ENCODE data around the gene EPSTI1.

Gene EPSTI1

GRCh38 chr13:43009506-43009905 is 17.5 kb upstream of the EPSTI1 start:
- no peak for ATAC-seq (ENCODE audit: insufficient read depth, low read depth)
- Histone ChIP-seq H3K9ac (ENCODE audit: low read depth, low read length) (no peak overlapping the region), H3K27ac (ENCODE audit: low read length) (no peak overlapping the region), H4K20me1 (ENCODE audit: insufficient read depth, low read length) (no peaks in the 10 kb centered on the region), H3K4me2 (ENCODE audit: insufficient read depth, low read length) (no peak overlapping the region), H3K4me1 (ENCODE audit: insufficient read depth, low read length) (no peaks in the 10 kb centered on the region), H3K79me2 (ENCODE audit: insufficient read depth, low read length) (no peaks in the 10 kb centered on the region), H3K9me3 (ENCODE audit: insufficient read depth, low read length, severe bottlenecking) (no peaks in the 10 kb centered on the region), H3K4me3 (ENCODE audit: low read depth in 1 of 2, low read length in 2 of 2) (no peak overlapping the region), H2AFZ (ENCODE audit: low read depth, low read length) (no peak overlapping the region), H3K36me3 (ENCODE audit: insufficient read depth, low read length) (no peaks in the 10 kb centered on the region), H3K27me3 (ENCODE audit: insufficient read depth, low read length, poor library complexity) (no peaks in the 10 kb centered on the region)
- DNase-seq: no peak
- TF ChIP-seq EZH2 (IDR thresholded peaks at IDR 0.05; ENCODE audit: borderline replicate concordance, low read depth, low read length, severe bottlenecking): no peak
- no peak for TF ChIP-seq CTCF (IDR thresholded peaks at IDR 0.05; ENCODE audit: borderline replicate concordance, extremely low read depth, low read length, poor library complexity, severe bottlenecking)

- H2AFZ ChIP-seq (ENCODE audit: low read depth, low read length): no peak overlapping the region
- TF ChIP-seq CTCF (IDR thresholded peaks at IDR 0.05; ENCODE audit: borderline replicate concordance, extremely low read depth, low read length, poor library complexity, severe bottlenecking) (no peak), EZH2 (IDR thresholded peaks at IDR 0.05; ENCODE audit: borderline replicate concordance, low read depth, low read length, severe bottlenecking) (no peak)
- no peaks in the 10 kb centered on the region for H3K79me2 ChIP-seq (ENCODE audit: insufficient read depth, low read length)
- no peaks in the 10 kb centered on the region for H3K27me3 ChIP-seq (ENCODE audit: insufficient read depth, low read length, poor library complexity)
- H3K9me3 ChIP-seq (ENCODE audit: insufficient read depth, low read length, severe bottlenecking): no peaks in the 10 kb centered on the region
- no peak overlapping the region for H3K9ac ChIP-seq (ENCODE audit: low read depth, low read length)
- H3K36me3 ChIP-seq (ENCODE audit: insufficient read depth, low read length): no peaks in the 10 kb centered on the region
- H3K4me2 ChIP-seq (ENCODE audit: insufficient read depth, low read length): no peak overlapping the region
- no peaks in the 10 kb centered on the region for H3K4me1 ChIP-seq (ENCODE audit: insufficient read depth, low read length)
- DNase-seq (no peak), ATAC-seq (ENCODE audit: insufficient read depth, low read depth) (no peak)
- H4K20me1 ChIP-seq (ENCODE audit: insufficient read depth, low read length): no peaks in the 10 kb centered on the region
- no peak overlapping the region for H3K4me3 ChIP-seq (ENCODE audit: low read depth in 1 of 2, low read length in 2 of 2)
- no peak overlapping the region for H3K27ac ChIP-seq (ENCODE audit: low read length)
These were observed 16.6 kb upstream of the EPSTI1 start for GRCh38 chr13:43008596-43008995.

- ATAC-seq (ENCODE audit: insufficient read depth, low read depth): no peak
- H3K4me1 ChIP-seq (ENCODE audit: insufficient read depth, low read length): peaks cover 2% of the 10 kb centered on the region; the same call in 1 of the 2 replicates
- H3K4me2 ChIP-seq (ENCODE audit: insufficient read depth, low read length): no peak overlapping the region
- H3K79me2 ChIP-seq (ENCODE audit: insufficient read depth, low read length): no peaks in the 10 kb centered on the region
- H3K27ac ChIP-seq (ENCODE audit: low read length): no peak overlapping the region
- H3K36me3 ChIP-seq (ENCODE audit: insufficient read depth, low read length): no peaks in the 10 kb centered on the region
- no peak for DNase-seq
- peaks cover 4% of the 10 kb centered on the region for H3K9me3 ChIP-seq (ENCODE audit: insufficient read depth, low read length, severe bottlenecking)
- no peak overlapping the region for H3K4me3 ChIP-seq (ENCODE audit: low read depth in 1 of 2, low read length in 2 of 2)
- H3K9ac ChIP-seq (ENCODE audit: low read depth, low read length): no peak overlapping the region
- H2AFZ ChIP-seq (ENCODE audit: low read depth, low read length): no peak overlapping the region
- no peaks in the 10 kb centered on the region for H4K20me1 ChIP-seq (ENCODE audit: insufficient read depth, low read length)
- TF ChIP-seq EZH2 (IDR thresholded peaks at IDR 0.05; ENCODE audit: borderline replicate concordance, low read depth, low read length, severe bottlenecking) (no peak), CTCF (IDR thresholded peaks at IDR 0.05; ENCODE audit: borderline replicate concordance, extremely low read depth, low read length, poor library complexity, severe bottlenecking) (no peak)
- no peaks in the 10 kb centered on the region for H3K27me3 ChIP-seq (ENCODE audit: insufficient read depth, low read length, poor library complexity)
These were observed 15.0 kb upstream of the EPSTI1 start for GRCh38 chr13:43006893-43007631.
